Endothelial cell of hepatic sinusoid (primary cell): ENCODE results near the gene CELA2A.
"Not testable (repeated sequence)": the region's sequence is repeated elsewhere in the genome, so short reads cannot be mapped to it uniquely, and the experiment has no call there.

Experiments used
- in situ Hi-C: cut with HindIII; loops from 2 replicates; pipeline ENCODE4 v1.10.0; 2017; ENCODE audit warnings: low sequenced_read_pairs

The CELA2A gene

GRCh38 chr1:15463926-15464322 is 7.4 kb downstream of the CELA2A start:
- in situ Hi-C loops, result not testable (repeated sequence)

- in situ Hi-C loops, result no loop called here
Observed at GRCh38 chr1:15465674-15466073, 9.1 kb downstream of the CELA2A start.

- in situ Hi-C loops, result not testable (repeated sequence)
Observed at GRCh38 chr1:15466955-15467625, 10.6 kb downstream of the CELA2A start.

- in situ Hi-C loops, result no loop called here
Observed at GRCh38 chr1:15468145-15468544, 11.6 kb downstream of the CELA2A start.

GRCh38 chr1:15469361-15469760 is 12.8 kb downstream of the CELA2A start:
- in situ Hi-C loops, result no loop called here

- in situ Hi-C loops, result not testable (repeated sequence)
Observed at GRCh38 chr1:15469821-15470448, 13.4 kb downstream of the CELA2A start.

- in situ Hi-C loops, result not testable (repeated sequence)
Observed at GRCh38 chr1:15471067-15471466, 14.5 kb downstream of the CELA2A start.

- in situ Hi-C loops, result not testable (repeated sequence)
Observed at GRCh38 chr1:15471723-15472122, 15.2 kb downstream of the CELA2A start.

GRCh38 chr1:15472587-15472986 is 16.1 kb downstream of the CELA2A start:
- in situ Hi-C loops, result no loop called here

GRCh38 chr1:15475752-15476314 is 19.3 kb downstream of the CELA2A start, which contains the start of gene CELA2B:
TSS of gene CELA2B (plus strand) at chr1:15476104. CDS start at chr1:15476126, 22 bp downstream.
- in situ Hi-C loops, result no loop called here

- in situ Hi-C loops, result no loop called here
Observed at GRCh38 chr1:15476927-15477326, 20.4 kb downstream of the CELA2A start.

- in situ Hi-C loops, result no loop called here
Observed at GRCh38 chr1:15477646-15478212, 21.2 kb downstream of the CELA2A start.

- in situ Hi-C loops, result loop anchor here (5.0 kb wide), 1 partner anchor 38 kb away; no protein-coding TSS in a partner anchor
Observed at GRCh38 chr1:15479654-15480347, 23.3 kb downstream of the CELA2A start.

- in situ Hi-C loops, result loop anchor here (5.0 kb wide), 1 partner anchor 40 kb away; no protein-coding TSS in a partner anchor
Observed at GRCh38 chr1:15482455-15482854, 25.9 kb downstream of the CELA2A start.

GRCh38 chr1:15482983-15483543 is 26.5 kb downstream of the CELA2A start:
- in situ Hi-C loops, result loop anchor here (5.0 kb wide), 1 partner anchor 41 kb away; no protein-coding TSS in a partner anchor

GRCh38 chr1:15483971-15484370 is 27.4 kb downstream of the CELA2A start:
- in situ Hi-C loops, result loop anchor here (5.0 kb wide), 1 partner anchor 42 kb away; no protein-coding TSS in a partner anchor

GRCh38 chr1:15484443-15484842 is 27.9 kb downstream of the CELA2A start:
- in situ Hi-C loops, result loop anchor here (5.0 kb wide), 1 partner anchor 42 kb away; no protein-coding TSS in a partner anchor

GRCh38 chr1:15485636-15486035 is 29.1 kb downstream of the CELA2A start:
- in situ Hi-C loops, result no loop called here

GRCh38 chr1:15486844-15487610 is 30.5 kb downstream of the CELA2A start:
- in situ Hi-C loops, result not testable (repeated sequence)

- in situ Hi-C loops, result no loop called here
Observed at GRCh38 chr1:15488371-15488770, 31.8 kb downstream of the CELA2A start.
